BLaER1 (cell line): ENCODE data around the gene RPLP1.
A peak's percentile ranks its signal among the peaks of the same experiment; 100 is the strongest.

Source experiments
- H3K27ac ChIP-seq: shearing (Covaris generic); formaldehyde crosslinking; 2 replicates; pipeline ENCODE4 v1.8.1; 2022
- H3K27me3 ChIP-seq: shearing (Covaris generic); formaldehyde crosslinking; 2 replicates; pipeline ENCODE4 v1.8.1; 2022
- H3K36me3 ChIP-seq: shearing (Covaris generic); formaldehyde crosslinking; 2 replicates; pipeline ENCODE4 v1.8.1; 2022
- H3K4me1 ChIP-seq: shearing (Covaris generic); formaldehyde crosslinking; 2 replicates; pipeline ENCODE4 v1.8.1; 2022
- H3K4me2 ChIP-seq: shearing (Covaris generic); formaldehyde crosslinking; 2 replicates; pipeline ENCODE4 v1.8.1; 2022
- H3K4me3 ChIP-seq: shearing (Covaris generic); formaldehyde crosslinking; 2 replicates; pipeline ENCODE4 v1.8.1; 2022
- H3K9ac ChIP-seq: shearing (Covaris generic); formaldehyde crosslinking; 2 replicates; pipeline ENCODE4 v1.8.1; 2022
- H3K9me3 ChIP-seq: shearing (Covaris generic); formaldehyde crosslinking; 2 replicates; pipeline ENCODE4 v1.8.1; 2022
- H4K20me1 ChIP-seq: shearing (Covaris generic); formaldehyde crosslinking; 2 replicates; pipeline ENCODE4 v1.8.1; 2022
- Cebpa-rat ChIP-seq: shearing (Covaris generic); IDR thresholded peaks from 2 replicates; pipeline ENCODE4 v1.8.1; 2022

RPLP1 gene

DNA sequence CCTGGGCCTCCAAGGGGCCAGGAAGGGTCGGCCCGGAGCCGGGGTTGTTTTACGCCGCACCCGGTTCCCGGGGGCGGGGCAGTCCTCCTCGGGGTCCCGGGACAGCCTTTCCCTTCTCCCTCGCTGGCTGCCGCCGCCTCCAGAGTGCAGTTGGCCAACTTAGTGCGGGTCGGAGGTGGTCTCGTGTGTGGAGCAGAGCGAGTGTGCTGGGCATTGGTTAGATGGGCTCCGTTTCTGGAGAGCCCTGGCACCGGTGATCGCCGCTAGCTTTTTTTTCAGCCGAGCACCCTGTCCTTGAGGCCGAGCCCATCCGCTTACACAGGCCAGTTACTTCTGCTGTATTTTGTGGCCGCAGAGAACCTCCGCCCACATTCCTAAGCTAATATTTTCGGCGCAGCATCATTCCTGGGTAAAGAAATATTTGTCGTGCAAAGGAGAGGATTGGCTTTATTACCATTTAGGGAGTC, 37.9 kb upstream of the RPLP1 start:
- Histone ChIP-seq H3K4me1 (peaks cover 20% of the 10 kb centered on the region), H3K9me3 (no peaks in the 10 kb centered on the region), H3K4me2 (peak overlapping the region; percentile 82), H3K4me3 (peak overlapping the region; percentile 98), H3K27me3 (no peaks in the 10 kb centered on the region), H3K27ac (peak overlapping the region; percentile 80), H4K20me1 (no peaks in the 10 kb centered on the region), H3K36me3 (peaks cover 25% of the 10 kb centered on the region), H3K9ac (peak overlapping the region; percentile 85)
- TF ChIP-seq Cebpa-rat = no peak

DNA sequence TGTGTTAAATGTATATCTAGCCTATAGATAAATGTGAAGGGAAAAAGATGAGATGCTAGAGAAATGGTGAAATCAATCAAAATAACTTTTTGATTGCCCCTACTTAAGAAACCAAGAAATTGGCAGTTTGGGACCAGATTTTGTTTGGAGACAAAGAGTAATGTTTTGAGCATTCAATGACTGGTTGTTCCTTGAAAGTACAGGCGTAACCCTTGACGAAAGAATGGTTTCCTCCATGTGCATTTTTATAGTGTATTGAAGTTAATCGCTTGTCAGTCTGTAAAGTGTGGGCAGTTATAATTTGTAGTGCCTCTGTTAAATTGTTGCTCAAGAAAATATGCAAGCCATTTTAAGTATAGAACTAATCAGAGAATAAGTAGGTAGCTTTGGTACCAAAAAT, 37.2 kb upstream of the RPLP1 start:
- H3K27me3 ChIP-seq = no peaks in the 10 kb centered on the region
- H3K4me2 ChIP-seq = peak overlapping the region; percentile 82
- H3K4me3 ChIP-seq = peak overlapping the region; percentile 98
- peak overlapping the region; percentile 85; the same call in 1 of the 2 replicates for H3K9ac ChIP-seq
- H3K36me3 ChIP-seq = peaks cover 31% of the 10 kb centered on the region
- peaks cover 20% of the 10 kb centered on the region for H3K4me1 ChIP-seq
- no peak overlapping the region for H3K27ac ChIP-seq
- H3K9me3 ChIP-seq = no peaks in the 10 kb centered on the region
- H4K20me1 ChIP-seq = no peaks in the 10 kb centered on the region
- no peak for TF ChIP-seq Cebpa-rat

DNA sequence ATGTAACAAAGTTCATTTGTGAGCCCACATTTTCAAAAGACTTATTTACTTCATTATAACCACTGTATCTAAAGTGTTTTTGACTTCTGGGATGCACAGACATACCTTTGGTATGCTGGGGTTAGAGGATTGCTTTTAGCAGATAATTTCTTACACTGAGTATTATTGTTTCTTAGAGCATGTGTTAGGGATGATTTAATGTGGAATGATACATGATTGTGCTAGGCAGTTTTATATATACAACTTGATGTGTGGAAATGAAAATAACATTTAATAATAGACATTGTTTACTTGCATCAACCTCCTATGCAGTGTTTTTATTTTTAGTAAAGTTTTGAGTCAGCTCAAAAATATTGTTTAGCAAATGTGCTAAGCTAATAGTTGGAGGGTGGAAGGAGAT, 35.0 kb upstream of the RPLP1 start:
- Histone ChIP-seq H3K36me3 (peaks cover 53% of the 10 kb centered on the region), H3K9ac (no peak overlapping the region), H3K4me3 (no peak overlapping the region), H4K20me1 (no peaks in the 10 kb centered on the region), H3K27me3 (no peaks in the 10 kb centered on the region), H3K27ac (no peak overlapping the region), H3K9me3 (no peaks in the 10 kb centered on the region), H3K4me2 (no peak overlapping the region), H3K4me1 (peaks cover 20% of the 10 kb centered on the region)
- no peak for TF ChIP-seq Cebpa-rat

DNA sequence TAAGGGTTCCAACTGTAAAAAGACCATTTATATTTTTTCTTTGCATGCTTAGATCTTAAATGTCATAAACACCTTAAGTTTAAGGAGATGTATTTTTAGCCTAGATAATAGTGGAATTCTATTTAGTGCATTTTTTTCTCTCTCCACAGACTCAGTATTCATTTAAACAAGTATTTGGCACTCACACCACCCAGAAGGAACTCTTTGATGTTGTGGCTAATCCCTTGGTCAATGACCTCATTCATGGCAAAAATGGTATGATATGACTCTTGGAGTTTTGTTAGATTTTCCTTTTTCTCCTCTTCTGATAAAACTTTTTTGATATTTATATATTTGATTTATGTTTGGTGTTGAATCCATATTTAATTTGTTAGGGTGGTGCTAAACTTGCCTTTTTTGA, 31.1 kb upstream of the RPLP1 start:
- TF ChIP-seq Cebpa-rat = no peak
- Histone ChIP-seq H3K9ac (no peak overlapping the region), H3K9me3 (no peaks in the 10 kb centered on the region), H3K27me3 (no peaks in the 10 kb centered on the region), H3K4me2 (no peak overlapping the region), H3K4me1 (peaks cover under 1% of the 10 kb centered on the region; the same call in 1 of the 2 replicates), H3K27ac (no peak overlapping the region), H3K4me3 (no peak overlapping the region), H3K36me3 (peaks cover 92% of the 10 kb centered on the region), H4K20me1 (no peaks in the 10 kb centered on the region)

DNA sequence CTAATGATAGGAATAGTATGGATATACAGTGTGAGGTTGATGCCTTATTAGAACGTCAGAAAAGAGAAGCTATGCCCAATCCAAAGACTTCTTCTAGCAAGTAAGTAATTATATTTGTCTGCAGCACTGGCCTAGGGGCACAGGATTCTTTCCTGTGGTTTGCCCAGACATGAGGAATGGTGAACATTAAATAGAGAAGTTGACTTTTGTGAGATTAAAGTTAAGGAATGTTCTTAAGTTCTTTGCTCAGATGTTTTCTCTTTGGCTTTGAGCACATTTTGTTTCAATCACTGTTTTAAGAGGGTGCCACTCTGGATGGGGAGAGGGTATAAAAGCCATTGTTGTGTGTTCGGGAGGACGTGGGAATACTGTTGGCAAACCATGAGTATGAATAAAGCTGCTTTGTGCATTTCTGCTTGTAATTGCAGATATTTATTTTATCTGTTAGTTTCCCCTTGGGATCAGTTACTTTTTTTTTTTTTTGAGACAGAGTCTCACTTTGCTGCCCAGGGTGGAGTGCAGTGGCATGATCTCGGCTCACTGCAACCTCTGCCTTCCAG, 30.2 kb upstream of the RPLP1 start:
- Histone ChIP-seq H4K20me1 (no peaks in the 10 kb centered on the region), H3K4me3 (no peak overlapping the region), H3K36me3 (peaks cover 98% of the 10 kb centered on the region), H3K9me3 (no peaks in the 10 kb centered on the region), H3K27me3 (no peaks in the 10 kb centered on the region), H3K4me1 (no peaks in the 10 kb centered on the region), H3K27ac (no peak overlapping the region), H3K4me2 (no peak overlapping the region), H3K9ac (no peak overlapping the region)
- no peak for TF ChIP-seq Cebpa-rat

DNA sequence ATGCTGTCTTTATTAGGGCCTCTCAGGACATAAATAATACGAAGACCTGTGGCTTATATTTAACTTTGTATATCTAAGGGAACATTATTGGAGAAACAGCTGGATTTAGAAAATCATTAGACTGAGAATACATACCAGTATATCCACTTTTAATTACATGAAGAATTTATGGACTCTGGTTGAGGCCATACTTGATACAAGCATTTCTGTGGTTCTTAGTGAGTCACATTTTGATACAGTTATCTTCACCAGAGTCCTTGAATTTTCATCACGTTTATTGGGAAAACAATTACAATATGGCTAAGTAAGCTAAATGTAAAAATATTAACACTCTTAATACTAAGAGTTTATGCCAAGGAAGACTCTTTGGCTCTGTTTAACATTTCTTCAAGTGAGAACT, 28.6 kb upstream of the RPLP1 start:
- peaks cover 100% of the 10 kb centered on the region for H3K36me3 ChIP-seq
- H3K9ac ChIP-seq = no peak overlapping the region
- no peaks in the 10 kb centered on the region for H3K9me3 ChIP-seq
- H4K20me1 ChIP-seq = no peaks in the 10 kb centered on the region
- H3K4me1 ChIP-seq = no peaks in the 10 kb centered on the region
- H3K27me3 ChIP-seq = no peaks in the 10 kb centered on the region
- no peak overlapping the region for H3K4me3 ChIP-seq
- no peak overlapping the region for H3K27ac ChIP-seq
- no peak for TF ChIP-seq Cebpa-rat
- no peak overlapping the region for H3K4me2 ChIP-seq

DNA sequence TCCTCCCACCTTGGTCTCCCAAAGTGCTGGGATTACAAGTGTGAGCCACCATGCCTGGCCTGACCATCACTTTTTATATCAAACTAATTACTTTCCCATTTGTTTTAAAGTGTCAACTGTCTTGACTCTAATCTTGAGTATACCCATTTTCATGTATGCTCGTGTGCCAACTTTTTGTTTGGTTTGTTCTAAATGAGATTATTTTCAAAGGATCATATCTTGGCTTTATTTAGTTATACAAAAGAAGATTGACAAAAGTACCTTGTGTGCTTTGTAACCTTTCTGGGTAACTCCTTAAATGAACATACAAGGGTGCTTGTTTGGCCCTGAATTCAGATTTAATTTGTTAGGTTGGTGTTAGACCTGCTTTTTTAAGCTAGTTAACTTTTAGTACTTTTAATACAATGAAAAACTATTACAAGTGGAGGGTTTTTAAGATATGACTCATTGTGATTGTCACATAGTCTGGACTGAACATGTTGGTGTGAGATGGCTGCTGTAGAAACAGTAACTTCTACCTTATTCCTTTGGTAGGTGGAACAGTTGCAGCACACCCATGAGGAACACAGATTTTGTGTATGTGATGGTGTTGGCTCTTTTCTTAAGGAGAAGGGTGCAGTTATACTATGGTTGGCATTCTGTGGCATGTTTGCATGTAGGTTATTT, 27.7 kb upstream of the RPLP1 start:
- H3K9ac ChIP-seq = no peak overlapping the region
- no peak overlapping the region for H3K27ac ChIP-seq
- no peaks in the 10 kb centered on the region for H3K4me1 ChIP-seq
- H3K36me3 ChIP-seq = peaks cover 100% of the 10 kb centered on the region
- no peak overlapping the region for H3K4me2 ChIP-seq
- H3K27me3 ChIP-seq = no peaks in the 10 kb centered on the region
- H4K20me1 ChIP-seq = no peaks in the 10 kb centered on the region
- H3K4me3 ChIP-seq = no peak overlapping the region
- no peak for TF ChIP-seq Cebpa-rat
- no peaks in the 10 kb centered on the region for H3K9me3 ChIP-seq

DNA sequence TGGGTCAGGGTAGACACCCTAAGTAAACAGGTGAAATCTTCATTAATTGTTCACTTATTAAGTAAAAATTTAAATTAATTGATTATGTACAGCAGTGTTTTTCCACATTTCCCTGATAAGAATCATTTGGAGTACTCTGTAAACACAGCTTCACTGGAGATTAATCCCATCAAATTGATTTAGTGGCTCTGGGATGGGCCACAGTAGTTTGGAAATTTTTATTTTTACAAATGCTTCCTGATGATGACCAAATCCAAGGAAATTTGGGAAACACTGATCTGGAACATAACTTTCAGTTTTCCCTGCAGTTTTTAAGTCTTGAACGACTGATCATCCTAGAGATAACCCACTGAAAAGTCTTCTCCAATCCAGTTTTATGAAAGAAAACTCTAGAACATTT, 18.8 kb upstream of the RPLP1 start:
- H3K4me2 ChIP-seq = no peak overlapping the region
- no peaks in the 10 kb centered on the region for H3K9me3 ChIP-seq
- H3K36me3 ChIP-seq = peaks cover 100% of the 10 kb centered on the region
- H3K27me3 ChIP-seq = no peaks in the 10 kb centered on the region
- no peak overlapping the region for H3K9ac ChIP-seq
- H3K4me1 ChIP-seq = no peaks in the 10 kb centered on the region
- no peak overlapping the region for H3K27ac ChIP-seq
- no peak for TF ChIP-seq Cebpa-rat
- H3K4me3 ChIP-seq = no peak overlapping the region
- H4K20me1 ChIP-seq = 0 out of 2 replicates have a peak, but pooled peaks cover 4% of the 10 kb centered on the region

DNA sequence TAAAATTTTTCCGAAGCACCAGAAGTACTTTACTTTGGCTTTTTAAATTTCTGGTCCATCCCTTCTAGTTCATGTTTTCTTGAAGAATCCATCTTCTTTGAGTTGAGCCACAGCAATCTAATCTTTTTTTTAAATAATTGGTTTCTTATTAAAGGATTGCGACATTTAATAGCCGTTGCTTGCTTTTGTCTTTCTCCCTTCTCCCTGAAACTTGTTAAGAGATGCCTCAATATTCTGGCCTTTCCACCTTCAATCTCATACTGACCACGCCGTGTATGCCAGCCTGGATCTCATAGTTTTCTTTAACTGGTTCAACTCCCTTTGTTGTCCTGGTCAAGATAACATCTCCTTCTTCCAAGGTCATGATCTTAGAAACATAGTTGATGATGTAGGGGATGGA, 18.4 kb upstream of the RPLP1 start:
- H3K4me2 ChIP-seq = no peak overlapping the region
- no peak overlapping the region for H3K4me3 ChIP-seq
- no peaks in the 10 kb centered on the region for H3K27me3 ChIP-seq
- H3K9ac ChIP-seq = no peak overlapping the region
- H3K36me3 ChIP-seq = peaks cover 100% of the 10 kb centered on the region
- no peak overlapping the region for H3K27ac ChIP-seq
- peak; percentile 28; the same call in 1 of the 2 replicates for TF ChIP-seq Cebpa-rat
- H4K20me1 ChIP-seq = 0 out of 2 replicates have a peak, but pooled peaks cover 4% of the 10 kb centered on the region
- H3K9me3 ChIP-seq = no peaks in the 10 kb centered on the region
- H3K4me1 ChIP-seq = no peaks in the 10 kb centered on the region

DNA sequence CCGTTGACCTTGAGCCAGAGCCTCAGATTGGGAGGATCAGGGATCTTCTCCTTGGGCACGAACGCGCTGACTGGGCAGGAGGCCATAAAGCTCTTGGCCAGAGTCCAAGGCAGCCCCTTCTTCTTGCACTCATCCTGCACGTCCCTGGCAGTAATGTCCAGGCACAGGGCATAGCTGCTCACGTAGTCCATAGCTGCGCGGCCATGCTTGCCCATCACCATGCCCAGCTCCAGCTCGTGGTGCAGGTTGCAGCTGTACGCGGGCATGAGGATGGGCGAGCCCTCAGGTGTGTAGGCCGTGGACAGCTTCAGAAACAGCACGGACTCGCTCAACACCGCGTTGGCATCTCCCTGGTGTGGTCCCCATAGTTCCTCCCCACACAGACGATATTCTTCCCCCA, 17.9 kb upstream of the RPLP1 start:
- Histone ChIP-seq H3K27me3 (no peaks in the 10 kb centered on the region), H3K4me2 (no peak overlapping the region), H3K27ac (no peak overlapping the region), H4K20me1 (0 out of 2 replicates have a peak, but pooled peaks cover 4% of the 10 kb centered on the region), H3K36me3 (peaks cover 100% of the 10 kb centered on the region), H3K4me1 (no peaks in the 10 kb centered on the region), H3K9me3 (no peaks in the 10 kb centered on the region), H3K4me3 (no peak overlapping the region), H3K9ac (no peak overlapping the region)
- no peak for TF ChIP-seq Cebpa-rat
